Esophagus (tissue), 2 donors: ENCODE results near the gene SEPHS2. TPM values are rescaled to one million over a fixed set of nuclear protein-coding genes. Genes with fewer than 3 reads are reported as not detected.
A peak's percentile ranks its signal among the peaks of the same experiment; 100 is the strongest.
"Not testable (repeated sequence)": the region's sequence is repeated elsewhere in the genome, so short reads cannot be mapped to it uniquely, and the experiment has no call there.

Experiments used
- H3K27ac ChIP-seq, 2 donors: one replicate each; pipeline ENCODE4 v1.5.1; 2013; ENCODE audit warnings: low read depth in 2 of 2, mild to moderate bottlenecking in 2 of 2, inconsistent platforms in 1 of 2, low read length in 1 of 2, moderate library complexity in 1 of 2
- H3K27me3 ChIP-seq, 2 donors: one replicate each; pipeline ENCODE4 v1.6.1; 2013; ENCODE audit warnings: low read length in 2 of 2, control low read depth in 1 of 2, mild to moderate bottlenecking in 1 of 2; ENCODE audit not compliant: insufficient read depth in 2 of 2, control insufficient read depth in 1 of 2
- H3K36me3 ChIP-seq, 2 donors: one replicate each; pipeline ENCODE4 v1.6.1; 2013; ENCODE audit warnings: low read length in 1 of 2; ENCODE audit not compliant: control insufficient read depth in 2 of 2, insufficient read depth in 2 of 2
- H3K4me1 ChIP-seq, 2 donors: one replicate each; pipeline ENCODE4 v1.6.1; 2013; ENCODE audit warnings: low read length in 1 of 2; ENCODE audit not compliant: control insufficient read depth in 2 of 2, insufficient read depth in 2 of 2
- H3K4me3 ChIP-seq, 2 donors: one replicate each; pipeline ENCODE4 v1.5.1; 2013; ENCODE audit warnings: low read length in 2 of 2, mild to moderate bottlenecking in 2 of 2, low read depth in 1 of 2, moderate library complexity in 1 of 2
- H3K9me3 ChIP-seq, 2 donors: one replicate each; pipeline ENCODE4 v1.6.1; 2013; ENCODE audit warnings: mild to moderate bottlenecking in 2 of 2, low read depth in 1 of 2, low read length in 1 of 2, moderate library complexity in 1 of 2; ENCODE audit not compliant: control insufficient read depth in 2 of 2, insufficient read depth in 1 of 2
- WGBS, 2 donors: extraction: QIAGEN DNeasy Blood & Tissue Kit; methylation state at CpG; one replicate each; pipeline ENCODE4 v1.1.7; 2013; 5-methylcytosine and 5-hydroxymethylcytosine counted together
- polyA plus RNA-seq, 2 donors: library from polyadenylated mRNA; stranded (reverse); fragments of 200-250 nt; gene quantifications; one replicate each; pipeline ENCODE4 v1.2.3, GENCODE V29; 2013
- donor health status: healthy with polysubstance abuse.
- donor health status: Bipolar disorder and iron deficiency.

SEPHS2 gene
- polyA plus RNA-seq, 2 donors = 11.8 to 21.5 TPM

DNA sequence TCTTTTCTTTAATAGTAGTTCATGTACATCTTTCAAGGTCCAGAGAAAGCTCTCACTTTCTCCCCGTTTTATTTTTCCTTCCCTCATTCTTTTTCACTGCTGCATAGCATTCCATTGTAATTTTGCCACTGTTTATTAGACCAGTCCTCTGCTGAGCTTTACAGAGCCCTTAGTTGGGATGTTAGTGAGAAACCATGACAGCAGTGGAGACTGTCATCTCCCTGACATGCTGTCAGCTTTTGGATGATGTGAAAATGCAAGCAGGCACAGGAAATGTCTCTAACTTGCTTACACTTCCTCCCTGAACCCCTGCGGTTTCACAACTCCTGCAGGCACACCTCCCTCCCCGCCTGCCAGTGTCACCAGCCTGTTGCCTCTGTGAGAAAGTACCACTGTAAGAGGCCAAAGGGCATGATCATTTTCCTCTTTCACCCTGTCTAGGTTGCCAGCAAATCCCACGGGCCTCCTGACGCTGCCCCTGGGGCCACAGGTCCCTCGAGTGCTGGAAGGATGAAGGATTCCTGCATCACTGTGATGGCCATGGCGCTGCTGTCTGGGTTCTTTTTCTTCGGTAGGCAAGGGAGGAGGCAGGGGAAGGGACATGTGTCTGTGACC, 26.8 kb upstream of the SEPHS2 start, which contains the start of gene ITGAL:
ITGAL (plus strand) TSS at position 415 of the 615 bp plus-strand sequence; CDS start at position 511, 96 bp downstream.
- Histone ChIP-seq H3K4me3 (peak within 1 kb of the TSS; percentile 23 to 36), H3K9me3 (no peaks in the 10 kb centered on the region), H3K36me3 (no peaks in the 10 kb centered on the region), H3K27me3 (no peaks in the 10 kb centered on the region), H3K27ac (peak within 1 kb of the TSS; percentile 19 to 48), H3K4me1 (no peaks in the 10 kb centered on the region)
- WGBS, 2 donors = 61 to 64% methylated on average over 8 of the region's 8 CpGs

GRCh38 chr16:30470632-30470995, 24.9 kb upstream of the SEPHS2 start:
- Histone ChIP-seq H3K27ac (no peak overlapping the region), H3K4me3 (no peak overlapping the region), H3K36me3 (no peaks in the 10 kb centered on the region), H3K27me3 (no peaks in the 10 kb centered on the region), H3K9me3 (no peaks in the 10 kb centered on the region), H3K4me1 (no peaks in the 10 kb centered on the region)
- WGBS, 2 donors = 78 to 84% methylated on average over 8 of the region's 8 CpGs

GRCh38 chr16:30470170-30470512, 24.5 kb upstream of the SEPHS2 start:
- 72 to 78% methylated on average over 3 of the region's 3 CpGs for WGBS, 2 donors
- no peaks in the 10 kb centered on the region for H3K4me1 ChIP-seq
- H3K9me3 ChIP-seq = no peaks in the 10 kb centered on the region
- no peak overlapping the region for H3K4me3 ChIP-seq
- no peaks in the 10 kb centered on the region for H3K36me3 ChIP-seq
- no peaks in the 10 kb centered on the region for H3K27me3 ChIP-seq
- H3K27ac ChIP-seq = no peak overlapping the region

DNA sequence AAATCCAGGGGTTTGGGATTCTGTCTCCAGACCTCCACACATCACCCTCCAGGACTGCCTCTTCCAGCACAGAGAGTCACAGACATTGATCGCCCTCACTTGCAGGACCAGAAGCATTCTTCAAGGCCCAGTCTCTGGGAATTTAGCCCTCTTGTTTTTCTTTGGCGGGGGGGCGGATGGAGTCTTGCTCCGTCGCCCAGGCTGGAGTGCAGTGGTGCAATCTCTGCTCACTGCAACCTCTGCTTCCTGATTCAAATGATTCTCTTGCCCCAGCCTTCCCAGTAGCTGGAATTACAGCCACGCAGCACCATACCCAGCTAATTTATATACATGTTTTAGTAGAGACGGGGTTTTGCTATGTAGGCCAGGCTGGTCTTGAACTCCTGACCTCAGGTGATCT, 18.4 kb upstream of the SEPHS2 start:
- 91 to 92% methylated on average over 7 of the region's 7 CpGs for WGBS, 2 donors
- Histone ChIP-seq H3K36me3 (no peaks in the 10 kb centered on the region), H3K27ac (no peak overlapping the region), H3K27me3 (no peaks in the 10 kb centered on the region), H3K4me3 (no peak overlapping the region), H3K9me3 (no peaks in the 10 kb centered on the region), H3K4me1 (no peaks in the 10 kb centered on the region)

- H3K4me1 ChIP-seq, H3K36me3 ChIP-seq, H3K4me3 ChIP-seq, H3K27ac ChIP-seq, H3K9me3 ChIP-seq, H3K27me3 ChIP-seq: not testable (repeated sequence)
- WGBS, 2 donors = 86 to 89% methylated on average over 5 of the region's 5 CpGs
These were observed 15.8 kb upstream of the SEPHS2 start for GRCh38 chr16:30461426-30461825.

DNA sequence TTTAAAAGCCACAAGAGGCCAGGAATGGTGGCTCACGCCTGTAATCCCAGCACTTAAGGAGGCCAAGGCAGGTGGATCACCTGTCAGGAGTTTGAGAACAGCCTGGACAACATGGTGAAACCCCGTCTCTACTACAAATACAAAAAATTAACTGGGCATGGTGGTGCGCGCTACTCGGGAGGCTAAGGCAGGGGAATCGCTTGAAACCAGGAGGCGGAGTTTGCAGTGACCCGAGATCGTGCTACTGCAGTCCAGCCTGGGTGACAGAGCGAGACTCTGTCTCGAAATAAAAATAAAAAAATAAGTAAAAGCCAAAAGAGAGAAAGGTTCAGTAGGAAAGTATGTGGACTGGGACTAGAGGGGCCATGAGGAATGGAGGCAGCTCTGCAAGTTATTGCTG, 13.8 kb upstream of the SEPHS2 start:
- H3K27me3 ChIP-seq = no peaks in the 10 kb centered on the region
- H3K36me3 ChIP-seq = no peaks in the 10 kb centered on the region
- no peak overlapping the region for H3K4me3 ChIP-seq
- no peak overlapping the region for H3K27ac ChIP-seq
- no peaks in the 10 kb centered on the region for H3K4me1 ChIP-seq
- H3K9me3 ChIP-seq = no peaks in the 10 kb centered on the region
- WGBS, 2 donors = 83 to 87% methylated on average over 11 of the region's 11 CpGs

- Histone ChIP-seq H3K4me3 (no peak overlapping the region), H3K36me3 (no peaks in the 10 kb centered on the region), H3K27me3 (no peaks in the 10 kb centered on the region), H3K4me1 (no peaks in the 10 kb centered on the region), H3K27ac (no peak overlapping the region), H3K9me3 (no peaks in the 10 kb centered on the region)
- 70 to 74% methylated on average over 22 of the region's 22 CpGs for WGBS, 2 donors
These were observed 13.1 kb upstream of the SEPHS2 start for GRCh38 chr16:30458561-30459394.

DNA sequence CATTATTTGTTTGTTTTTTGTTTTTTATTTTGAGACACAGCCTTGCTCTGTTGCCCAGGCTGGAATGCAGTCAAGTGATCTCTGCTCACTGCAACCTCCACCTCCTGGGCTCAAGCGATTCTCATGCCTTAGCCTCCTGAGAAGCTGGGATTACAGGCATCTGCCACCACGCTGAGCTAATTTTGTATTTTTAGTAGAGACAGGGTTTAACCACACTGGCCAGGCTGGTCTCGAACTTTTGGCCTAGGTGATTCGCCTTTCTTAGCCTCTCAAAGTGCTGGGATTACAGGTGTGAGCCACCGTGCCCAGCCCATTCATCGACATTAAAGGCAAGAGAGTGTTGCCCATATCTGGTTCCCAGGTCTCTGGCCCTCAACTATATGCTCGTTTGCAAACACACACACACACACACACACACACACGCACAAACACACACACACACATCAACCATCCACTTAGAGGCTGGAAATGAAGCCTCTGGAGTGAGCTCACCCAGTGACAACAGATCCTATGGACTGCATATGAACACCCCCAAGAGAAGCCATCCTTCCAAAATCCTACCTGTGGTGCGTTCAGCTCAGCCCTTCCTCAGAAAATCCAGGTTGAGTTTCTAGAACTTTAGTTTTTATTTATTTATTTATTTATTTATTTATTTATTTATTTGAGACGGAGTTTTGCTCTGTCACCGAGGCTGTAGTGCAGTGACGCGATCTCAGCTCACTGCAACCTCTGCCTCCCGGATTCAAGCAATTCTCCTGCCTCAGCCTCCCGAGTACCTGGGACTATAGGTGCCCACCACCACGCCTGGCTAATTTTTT, 12.3 kb upstream of the SEPHS2 start:
- 89 to 91% methylated on average over 16 of the region's 16 CpGs for WGBS, 2 donors

DNA sequence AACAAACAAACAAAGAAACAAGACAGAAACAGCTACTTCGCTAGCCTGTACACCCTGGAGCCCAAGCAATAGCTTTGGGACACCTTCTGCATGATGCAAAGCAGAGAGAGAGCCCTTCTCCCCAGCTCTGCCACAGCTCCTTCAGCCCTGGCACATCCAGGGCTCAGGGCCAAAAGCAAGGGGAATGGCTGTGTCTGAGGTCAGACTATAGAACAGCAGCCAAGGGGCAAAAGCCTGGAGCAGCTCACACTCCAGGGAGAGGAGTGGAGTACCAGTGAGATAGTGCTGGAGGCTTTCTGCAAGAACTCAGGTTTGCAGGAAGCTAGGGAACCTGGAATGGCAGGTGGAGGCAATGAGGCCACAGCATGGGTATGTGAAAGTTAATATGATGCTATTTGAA, 11.6 kb upstream of the SEPHS2 start:
- Histone ChIP-seq H3K27me3 (no peaks in the 10 kb centered on the region), H3K36me3 (no peaks in the 10 kb centered on the region), H3K4me1 (no peaks in the 10 kb centered on the region), H3K4me3 (no peak overlapping the region), H3K27ac (no peak overlapping the region), H3K9me3 (no peaks in the 10 kb centered on the region)
- WGBS, 2 donors = 86 to 94% methylated on average over 1 of the region's 1 CpG

More for the DNA sequence above, 12.3 kb upstream of the SEPHS2 start:
- Histone ChIP-seq H3K36me3 (no peaks in the 10 kb centered on the region), H3K9me3 (no peaks in the 10 kb centered on the region), H3K27me3 (no peaks in the 10 kb centered on the region), H3K27ac (no peak overlapping the region), H3K4me3 (no peak overlapping the region), H3K4me1 (no peaks in the 10 kb centered on the region)
